ENCODE data around the gene NETO2. TPM values are rescaled to one million over a fixed set of nuclear protein-coding genes. Genes with fewer than 3 reads are reported as not detected.

The NETO2 gene
- total RNA-seq, 1 experiment from 2014 or later = 38.2 TPM

GRCh38 chr16:47125757-47126156 lies 18.0 kb downstream of the NETO2 start:
- H3K27ac ChIP-seq (ENCODE audit: low read length) = no peak overlapping the region
- no peaks in the 10 kb centered on the region; the same call in 1 of the 2 replicates for H3K36me3 ChIP-seq (ENCODE audit: control insufficient read depth, insufficient read depth, low read length)
- no TSS peak for BruUV-seq (replicated peaks)
- H3K4me1 ChIP-seq (ENCODE audit: control insufficient read depth, insufficient read depth, low read length) = peaks cover 3% of the 10 kb centered on the region
- no peak for TF ChIP-seq CTCF (IDR thresholded peaks at IDR 0.05)
- no peak for TF ChIP-seq SIN3A (IDR thresholded peaks at IDR 0.05; ENCODE audit: borderline replicate concordance, insufficient read depth, low read depth, low read length)
- no peak for TF ChIP-seq POLR2AphosphoS5 (IDR thresholded peaks at IDR 0.05; ENCODE audit: low read depth, low read length)
- TF ChIP-seq REST (IDR thresholded peaks at IDR 0.05; ENCODE audit: insufficient read depth in 1 of 2, low read depth in 2 of 2, low read length in 1 of 2) = no peak
- TF ChIP-seq TCF7L2 (IDR thresholded peaks at IDR 0.05; ENCODE audit: low read depth, low read length) = no peak
- H3K9me3 ChIP-seq (ENCODE audit: control insufficient read depth, insufficient read depth, low read depth, low read length) = no peaks in the 10 kb centered on the region
- CTCF ChIA-PET = no interaction called here
- no peaks in the 10 kb centered on the region for H3K27me3 ChIP-seq (ENCODE audit: control insufficient read depth, insufficient read depth, low read length)
- no peak overlapping the region for H3K4me3 ChIP-seq (ENCODE audit: low read depth in 2 of 2, low read length in 2 of 2)
- intact Hi-C loops (cut with micrococcal nuclease; ENCODE audit: unreplicated experiment) = no loop called here
- DNase-seq (ENCODE audit: low read depth, low spot score) = no peak
- POLR2A ChIA-PET = no interaction called here
- no peak for ATAC-seq
- in situ Hi-C loops (cut with HindIII; ENCODE audit: low pct_unique_long_range_greater_than_20kb, low sequenced_read_pairs) = no loop called here

GRCh38 chr16:47113130-47113529 lies 30.6 kb downstream of the NETO2 start:
- POLR2A ChIA-PET = no interaction called here
- Histone ChIP-seq H3K27me3 (ENCODE audit: control insufficient read depth, insufficient read depth, low read length) (no peaks in the 10 kb centered on the region), H3K27ac (ENCODE audit: low read length) (no peak overlapping the region), H3K36me3 (ENCODE audit: control insufficient read depth, insufficient read depth, low read length) (no peaks in the 10 kb centered on the region), H3K9me3 (ENCODE audit: control insufficient read depth, insufficient read depth, low read depth, low read length) (no peaks in the 10 kb centered on the region), H3K4me3 (ENCODE audit: low read depth in 2 of 2, low read length in 2 of 2) (no peak overlapping the region), H3K4me1 (ENCODE audit: control insufficient read depth, insufficient read depth, low read length) (no peaks in the 10 kb centered on the region)
- CTCF ChIA-PET = no interaction called here
- intact Hi-C loops (cut with micrococcal nuclease; ENCODE audit: unreplicated experiment) (no loop called here), in situ Hi-C loops (cut with HindIII; ENCODE audit: low pct_unique_long_range_greater_than_20kb, low sequenced_read_pairs) (no loop called here)
- TF ChIP-seq TCF7L2 (IDR thresholded peaks at IDR 0.05; ENCODE audit: low read depth, low read length) (no peak), CTCF (IDR thresholded peaks at IDR 0.05) (no peak), POLR2AphosphoS5 (IDR thresholded peaks at IDR 0.05; ENCODE audit: low read depth, low read length) (no peak), SIN3A (IDR thresholded peaks at IDR 0.05; ENCODE audit: borderline replicate concordance, insufficient read depth, low read depth, low read length) (no peak), REST (IDR thresholded peaks at IDR 0.05; ENCODE audit: insufficient read depth in 1 of 2, low read depth in 2 of 2, low read length in 1 of 2) (no peak)
- DNase-seq (ENCODE audit: low read depth, low spot score) (no peak), ATAC-seq (no peak)
- BruUV-seq (replicated peaks) = no TSS peak
